ENCODE results near the gene C11orf68.

The C11orf68 gene

DNA sequence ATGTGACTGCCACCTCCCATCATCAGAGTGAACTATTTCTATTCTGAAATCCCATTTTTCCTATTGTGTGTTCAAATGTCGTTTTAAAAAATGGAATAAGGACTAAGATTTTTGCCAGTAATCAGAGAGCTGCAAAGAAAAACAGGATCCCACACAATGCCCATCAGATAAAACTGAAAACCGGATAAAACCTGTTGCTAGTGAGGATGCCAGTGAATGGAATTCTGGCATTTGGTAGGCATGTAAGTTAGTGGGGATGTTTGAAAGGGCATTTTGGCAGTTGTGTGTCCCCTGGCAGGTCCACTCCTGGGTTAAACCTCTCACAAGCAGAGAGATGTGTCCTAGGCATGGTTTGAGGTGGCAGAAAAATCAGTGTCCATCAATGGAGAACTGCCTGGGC lies 6.5 kb upstream of the C11orf68 start:
- H3K4me3 ChIP-seq (ENCODE audit: severe bottlenecking), result no peak overlapping the region
- ATAC-seq (ENCODE audit: low read depth) (no peak), DNase-seq (ENCODE audit: low spot score) (no peak)
- no peaks in the 10 kb centered on the region for H3K9me3 ChIP-seq (ENCODE audit: severe bottlenecking)
- peaks cover 32% of the 10 kb centered on the region for H3K36me3 ChIP-seq (ENCODE audit: low read depth)
- no peaks in the 10 kb centered on the region for H3K27me3 ChIP-seq (ENCODE audit: insufficient read depth, poor library complexity, severe bottlenecking)
- H3K4me1 ChIP-seq (ENCODE audit: insufficient read depth, poor library complexity, severe bottlenecking), result peaks cover 5% of the 10 kb centered on the region
- TF ChIP-seq, protein P1, sequence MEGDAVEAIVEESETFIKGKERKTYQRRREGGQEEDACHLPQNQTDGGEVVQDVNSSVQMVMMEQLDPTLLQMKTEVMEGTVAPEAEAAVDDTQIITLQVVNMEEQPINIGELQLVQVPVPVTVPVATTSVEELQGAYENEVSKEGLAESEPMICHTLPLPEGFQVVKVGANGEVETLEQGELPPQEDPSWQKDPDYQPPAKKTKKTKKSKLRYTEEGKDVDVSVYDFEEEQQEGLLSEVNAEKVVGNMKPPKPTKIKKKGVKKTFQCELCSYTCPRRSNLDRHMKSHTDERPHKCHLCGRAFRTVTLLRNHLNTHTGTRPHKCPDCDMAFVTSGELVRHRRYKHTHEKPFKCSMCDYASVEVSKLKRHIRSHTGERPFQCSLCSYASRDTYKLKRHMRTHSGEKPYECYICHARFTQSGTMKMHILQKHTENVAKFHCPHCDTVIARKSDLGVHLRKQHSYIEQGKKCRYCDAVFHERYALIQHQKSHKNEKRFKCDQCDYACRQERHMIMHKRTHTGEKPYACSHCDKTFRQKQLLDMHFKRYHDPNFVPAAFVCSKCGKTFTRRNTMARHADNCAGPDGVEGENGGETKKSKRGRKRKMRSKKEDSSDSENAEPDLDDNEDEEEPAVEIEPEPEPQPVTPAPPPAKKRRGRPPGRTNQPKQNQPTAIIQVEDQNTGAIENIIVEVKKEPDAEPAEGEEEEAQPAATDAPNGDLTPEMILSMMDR (IDR thresholded peaks at IDR 0.05; ENCODE audit: poor library complexity, severe bottlenecking), result no peak
- no peak overlapping the region for H3K27ac ChIP-seq (ENCODE audit: poor library complexity, severe bottlenecking)

DNA sequence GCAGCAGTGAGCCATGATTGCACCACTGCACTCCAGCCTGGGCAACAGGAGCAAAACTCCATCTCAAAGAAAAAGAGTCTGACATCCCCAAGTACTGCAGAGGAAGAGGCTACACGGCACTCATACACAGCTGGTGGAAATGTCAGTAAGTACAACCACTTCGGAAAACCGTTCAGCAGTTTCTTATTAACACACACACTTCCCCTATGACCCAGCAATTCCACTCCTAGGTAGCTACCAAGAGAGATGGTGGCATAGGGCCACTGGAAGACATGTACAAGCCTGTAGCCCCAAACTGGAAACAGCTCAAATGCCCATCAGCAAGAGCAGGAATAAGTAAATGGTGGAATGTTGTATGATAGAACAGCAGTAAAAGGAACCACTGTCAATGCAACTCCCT lies 3.7 kb upstream of the C11orf68 start:
- DNase-seq (ENCODE audit: low spot score), result no peak
- ATAC-seq (ENCODE audit: low read depth), result no peak
- H3K9me3 ChIP-seq (ENCODE audit: severe bottlenecking), result no peaks in the 10 kb centered on the region
- H3K36me3 ChIP-seq (ENCODE audit: low read depth), result peaks cover 42% of the 10 kb centered on the region
- TF ChIP-seq, protein P1 (IDR thresholded peaks at IDR 0.05; ENCODE audit: poor library complexity, severe bottlenecking), result no peak
- no peak overlapping the region for H3K4me3 ChIP-seq (ENCODE audit: severe bottlenecking)
- H3K4me1 ChIP-seq (ENCODE audit: insufficient read depth, poor library complexity, severe bottlenecking), result peaks cover 14% of the 10 kb centered on the region
- H3K27ac ChIP-seq (ENCODE audit: poor library complexity, severe bottlenecking), result no peak overlapping the region
- no peaks in the 10 kb centered on the region for H3K27me3 ChIP-seq (ENCODE audit: insufficient read depth, poor library complexity, severe bottlenecking)

DNA sequence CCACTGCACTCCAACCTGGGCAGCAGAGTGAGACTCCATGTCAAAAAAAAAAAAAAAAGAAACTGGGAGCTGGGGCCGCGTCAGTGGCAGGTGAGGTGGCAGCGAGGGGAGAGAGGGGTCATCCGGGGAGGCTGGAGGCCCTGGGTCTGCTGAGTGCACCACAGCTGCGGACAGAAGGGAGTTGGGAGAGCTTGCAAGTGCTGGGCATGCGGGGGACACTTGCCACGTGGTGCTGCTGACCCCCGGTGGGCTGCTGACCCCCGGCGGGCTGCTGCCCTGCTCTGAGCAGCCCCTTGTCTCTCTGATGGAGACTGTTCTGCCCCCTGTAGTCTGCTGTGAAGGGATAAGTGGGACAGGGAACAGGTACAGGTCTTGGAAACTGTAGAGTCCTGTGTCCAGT lies 3.0 kb upstream of the C11orf68 start:
- TF ChIP-seq, protein P1 (IDR thresholded peaks at IDR 0.05; ENCODE audit: poor library complexity, severe bottlenecking), result no peak
- no peak overlapping the region for H3K27ac ChIP-seq (ENCODE audit: poor library complexity, severe bottlenecking)
- ATAC-seq (ENCODE audit: low read depth) (no peak), DNase-seq (ENCODE audit: low spot score) (no peak)
- peaks cover 48% of the 10 kb centered on the region for H3K36me3 ChIP-seq (ENCODE audit: low read depth)
- no peaks in the 10 kb centered on the region for H3K27me3 ChIP-seq (ENCODE audit: insufficient read depth, poor library complexity, severe bottlenecking)
- no peaks in the 10 kb centered on the region for H3K9me3 ChIP-seq (ENCODE audit: severe bottlenecking)
- no peak overlapping the region for H3K4me3 ChIP-seq (ENCODE audit: severe bottlenecking)
- H3K4me1 ChIP-seq (ENCODE audit: insufficient read depth, poor library complexity, severe bottlenecking), result peaks cover 21% of the 10 kb centered on the region

DNA sequence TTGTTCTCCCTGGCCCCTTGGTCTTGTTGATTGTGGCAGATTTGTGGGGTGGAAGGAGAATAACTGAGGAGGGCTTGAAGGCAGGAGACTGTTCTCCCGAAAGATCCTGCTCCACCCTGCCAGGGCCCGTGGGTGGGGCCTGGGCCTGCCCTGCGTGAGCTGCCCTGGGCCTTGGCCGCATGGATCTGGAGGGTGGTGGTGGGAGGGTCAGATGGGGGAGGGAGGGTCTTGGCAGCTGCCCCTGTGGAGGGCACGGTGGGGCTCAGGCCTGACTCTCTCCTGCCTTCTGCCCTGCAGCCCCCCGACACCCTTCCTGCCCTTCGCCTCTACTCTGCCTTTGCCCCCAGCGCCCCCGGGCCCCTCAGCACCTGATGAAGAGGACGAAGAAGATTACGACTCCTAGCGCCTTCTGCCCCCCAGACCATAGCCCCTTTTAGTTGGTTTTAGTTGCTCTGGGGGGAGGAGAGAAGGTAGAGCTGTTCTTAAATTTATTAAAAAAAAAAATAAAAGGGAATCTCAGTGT lies 2.2 kb upstream of the C11orf68 start:
- TF ChIP-seq, protein P1 (IDR thresholded peaks at IDR 0.05; ENCODE audit: poor library complexity, severe bottlenecking), result no peak
- peaks cover 51% of the 10 kb centered on the region for H3K36me3 ChIP-seq (ENCODE audit: low read depth)
- H3K4me1 ChIP-seq (ENCODE audit: insufficient read depth, poor library complexity, severe bottlenecking), result peaks cover 29% of the 10 kb centered on the region
- DNase-seq (ENCODE audit: low spot score), result no peak
- H3K9me3 ChIP-seq (ENCODE audit: severe bottlenecking), result no peaks in the 10 kb centered on the region
- no peak overlapping the region for H3K4me3 ChIP-seq (ENCODE audit: severe bottlenecking)
- no peaks in the 10 kb centered on the region for H3K27me3 ChIP-seq (ENCODE audit: insufficient read depth, poor library complexity, severe bottlenecking)
- peak overlapping the region; percentile 98 for H3K27ac ChIP-seq (ENCODE audit: poor library complexity, severe bottlenecking)
- ATAC-seq (ENCODE audit: low read depth), result no peak

DNA sequence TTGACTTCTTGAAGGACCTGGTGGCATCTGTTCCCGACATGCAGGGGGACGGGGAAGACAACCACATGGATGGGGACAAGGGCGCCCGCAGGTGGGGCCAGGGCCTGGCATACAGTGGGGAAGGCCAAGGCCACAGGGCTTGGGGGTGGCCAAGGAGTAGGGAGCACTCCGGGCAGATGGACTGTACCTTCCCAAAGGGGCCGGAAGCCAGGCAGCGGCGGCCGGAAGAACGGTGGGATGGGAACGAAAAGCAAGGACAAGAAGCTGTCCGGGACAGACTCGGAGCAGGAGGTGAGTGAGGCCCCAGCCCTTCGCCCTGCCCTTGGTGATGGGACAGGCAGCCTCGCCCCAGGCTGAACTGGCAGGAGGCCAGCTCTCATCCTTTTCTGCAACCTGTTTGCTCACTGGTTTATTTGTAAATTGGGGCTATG lies 1.5 kb upstream of the C11orf68 start:
- Histone ChIP-seq H3K36me3 (ENCODE audit: low read depth) (peaks cover 51% of the 10 kb centered on the region), H3K27me3 (ENCODE audit: insufficient read depth, poor library complexity, severe bottlenecking) (no peaks in the 10 kb centered on the region), H3K27ac (ENCODE audit: poor library complexity, severe bottlenecking) (peak overlapping the region; percentile 98), H3K4me1 (ENCODE audit: insufficient read depth, poor library complexity, severe bottlenecking) (peaks cover 34% of the 10 kb centered on the region), H3K4me3 (ENCODE audit: severe bottlenecking) (peak overlapping the region; percentile 80), H3K9me3 (ENCODE audit: severe bottlenecking) (no peaks in the 10 kb centered on the region)
- no peak for ATAC-seq (ENCODE audit: low read depth)
- TF ChIP-seq, protein P1 (IDR thresholded peaks at IDR 0.05; ENCODE audit: poor library complexity, severe bottlenecking), result no peak
- no peak for DNase-seq (ENCODE audit: low spot score)
